Nephron (organoid): Measurements from ENCODE around the gene ADAMTS14.

ENCODE experiments used
- H3K27ac Mint-ChIP-seq, 3 experiments: 2 replicates each; pipeline ENCODE4 v1.8.0; 2020; ENCODE audit warnings: mixed read lengths in 3 of 3, mild to moderate bottlenecking in 2 of 3, moderate library complexity in 1 of 3
- H3K27me3 Mint-ChIP-seq: 2 replicates; pipeline ENCODE4 v1.8.0; 2021; ENCODE audit warnings: low read depth, mild to moderate bottlenecking, moderate library complexity, mixed read lengths
- H3K36me3 Mint-ChIP-seq: 2 replicates; pipeline ENCODE4 v1.8.0; 2020; ENCODE audit warnings: low read depth, mixed read lengths
- H3K4me1 Mint-ChIP-seq: 2 replicates; pipeline ENCODE4 v1.8.0; 2020; ENCODE audit warnings: mixed read lengths
- H3K4me3 Mint-ChIP-seq, 3 experiments: 2 replicates each; pipeline ENCODE4 v1.8.0; 2020; ENCODE audit warnings: mild to moderate bottlenecking in 3 of 3, mixed read lengths in 3 of 3, moderate library complexity in 2 of 3
- H3K9me3 Mint-ChIP-seq: 2 replicates; pipeline ENCODE4 v1.8.0; 2020; ENCODE audit warnings: mixed read lengths
- CTCF ChIP-seq, 3 experiments: fragments of 200-600 bp; sonication (generic); IDR thresholded peaks; one replicate each; pipeline ENCODE4 v1.5.0; 2021; ENCODE audit warnings: antibody characterized with exemption in 3 of 3; ENCODE audit not compliant: unreplicated experiment in 3 of 3

ADAMTS14 gene

GRCh38 chr10:70760271-70760787 lies 88.0 kb downstream of the ADAMTS14 start:
- TF ChIP-seq CTCF (IDR thresholded peaks at IDR 0.05; ENCODE audit: unreplicated experiment in 3 of 3), result no peak
- Mint-ChIP-seq H3K27ac (peak overlapping the region; percentile 89 to 93 (median 90)), H3K36me3 (no peaks in the 10 kb centered on the region), H3K4me3 (no peak overlapping the region), H3K4me1 (peaks cover 28% of the 10 kb centered on the region), H3K9me3 (peaks cover 4% of the 10 kb centered on the region), H3K27me3 (peaks cover 9% of the 10 kb centered on the region)

DNA sequence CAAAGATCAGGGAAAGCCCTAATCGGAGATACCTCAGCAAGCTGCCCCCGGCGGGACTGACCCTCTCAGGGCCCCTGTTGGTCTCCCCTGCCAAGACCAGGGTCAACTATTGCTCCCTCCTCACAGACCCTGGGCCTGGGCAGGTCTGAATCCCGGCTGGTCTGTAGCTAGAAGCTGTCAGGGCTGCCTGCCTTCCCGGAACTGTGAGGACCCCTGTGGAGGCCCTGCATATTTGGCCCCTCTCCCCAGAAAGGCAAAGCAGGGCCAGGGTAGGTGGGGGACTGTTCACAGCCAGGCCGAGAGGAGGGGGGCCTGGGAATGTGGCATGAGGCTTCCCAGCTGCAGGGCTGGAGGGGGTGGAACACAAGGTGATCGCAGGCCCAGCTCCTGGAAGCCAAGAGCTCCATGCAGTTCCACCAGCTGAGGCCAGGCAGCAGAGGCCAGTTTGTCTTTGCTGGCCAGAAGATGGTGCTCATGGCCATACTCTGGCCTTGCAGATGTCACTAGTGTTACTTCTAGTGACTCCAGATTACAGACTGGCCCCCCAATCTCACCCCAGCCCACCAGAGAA lies 88.8 kb downstream of the ADAMTS14 start:
- H3K9me3 Mint-ChIP-seq, result peaks cover 8% of the 10 kb centered on the region
- H3K4me1 Mint-ChIP-seq, result peaks cover 25% of the 10 kb centered on the region
- peak overlapping the region; percentile 89 to 93 (median 90) for H3K27ac Mint-ChIP-seq
- peaks cover 9% of the 10 kb centered on the region for H3K27me3 Mint-ChIP-seq
- no peaks in the 10 kb centered on the region for H3K36me3 Mint-ChIP-seq
- peak; percentile 21 to 45 (median 37) for TF ChIP-seq CTCF (IDR thresholded peaks at IDR 0.05; ENCODE audit: unreplicated experiment in 3 of 3)
- H3K4me3 Mint-ChIP-seq, result no peak overlapping the region

- peaks cover 12% of the 10 kb centered on the region for H3K9me3 Mint-ChIP-seq
- no peaks in the 10 kb centered on the region for H3K36me3 Mint-ChIP-seq
- no peak for TF ChIP-seq CTCF (IDR thresholded peaks at IDR 0.05; ENCODE audit: unreplicated experiment in 3 of 3)
- no peak overlapping the region for H3K4me3 Mint-ChIP-seq
- H3K4me1 Mint-ChIP-seq, result peaks cover 21% of the 10 kb centered on the region
- H3K27me3 Mint-ChIP-seq, result peaks cover 9% of the 10 kb centered on the region
- peak overlapping the region; percentile 89 to 93 (median 90) for H3K27ac Mint-ChIP-seq
Measured at GRCh38 chr10:70761727-70762350, 89.5 kb downstream of the ADAMTS14 start.

DNA sequence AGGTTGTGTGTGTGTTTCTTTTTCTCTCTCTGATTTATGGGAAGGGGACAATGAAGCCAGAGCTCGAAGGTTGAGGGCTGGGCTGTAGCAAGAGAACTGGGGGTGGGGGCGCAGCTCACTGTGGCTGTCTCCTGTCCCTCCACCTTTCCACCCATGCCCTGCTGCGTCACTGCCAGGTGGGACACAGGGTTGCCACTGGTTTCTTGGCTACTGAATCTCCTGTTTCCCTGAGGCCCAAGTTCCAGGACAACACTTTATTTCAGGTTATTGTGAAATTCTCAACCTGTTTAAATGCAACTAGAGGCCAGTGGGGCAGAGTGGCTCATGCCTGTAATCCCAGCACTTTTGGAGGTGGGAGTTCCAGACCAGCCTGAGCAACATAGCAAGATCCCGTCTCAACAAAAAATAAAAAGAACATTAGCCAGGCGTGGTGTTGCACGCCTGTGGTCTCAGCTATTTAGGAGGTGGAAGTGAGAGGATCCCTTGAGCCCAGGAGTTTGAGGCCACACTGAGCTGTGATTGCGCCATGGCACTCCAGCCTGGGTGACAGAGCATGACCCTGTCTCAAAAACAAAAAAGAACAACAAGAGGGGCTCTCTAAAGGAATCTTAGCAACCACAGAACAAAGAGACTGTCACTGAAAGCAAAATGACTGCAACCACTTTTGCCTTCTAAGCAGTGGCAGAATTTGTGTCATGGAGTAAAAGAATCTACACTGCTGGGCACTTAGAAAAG lies 90.3 kb downstream of the ADAMTS14 start:
- H3K9me3 Mint-ChIP-seq, result peaks cover 14% of the 10 kb centered on the region
- no peak overlapping the region for H3K4me3 Mint-ChIP-seq
- peaks cover 4% of the 10 kb centered on the region for H3K27me3 Mint-ChIP-seq
- peaks cover 21% of the 10 kb centered on the region for H3K4me1 Mint-ChIP-seq
- H3K36me3 Mint-ChIP-seq, result no peaks in the 10 kb centered on the region
- TF ChIP-seq CTCF (IDR thresholded peaks at IDR 0.05; ENCODE audit: unreplicated experiment in 3 of 3), result no peak
- H3K27ac Mint-ChIP-seq, result peak overlapping the region; percentile 45 to 63 (median 47)

DNA sequence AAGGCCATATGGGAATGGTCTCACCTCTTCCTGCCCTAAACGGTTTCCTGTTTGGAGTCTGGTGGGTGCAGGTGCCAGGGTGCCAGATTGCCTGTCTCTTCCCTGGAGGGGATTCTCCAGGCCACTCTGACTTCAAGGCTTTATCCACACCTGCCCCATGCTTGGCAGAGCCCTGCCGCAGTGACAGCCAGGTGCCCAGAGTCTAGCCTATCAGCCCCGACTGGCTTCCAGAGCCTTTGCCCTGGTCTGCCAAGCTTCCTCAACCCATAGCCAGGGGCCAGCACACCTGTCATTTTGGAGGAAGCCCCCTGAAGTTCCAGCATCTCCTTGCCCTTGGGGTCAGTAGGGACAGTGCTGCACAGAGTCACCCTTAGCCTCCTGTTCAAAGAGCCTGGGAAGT lies 91.3 kb downstream of the ADAMTS14 start:
- Mint-ChIP-seq H3K4me1 (peaks cover 21% of the 10 kb centered on the region), H3K4me3 (no peak overlapping the region), H3K27ac (peak overlapping the region in 1 of 3 experiments; percentile 56), H3K9me3 (peaks cover 14% of the 10 kb centered on the region), H3K36me3 (no peaks in the 10 kb centered on the region), H3K27me3 (peaks cover 4% of the 10 kb centered on the region)
- TF ChIP-seq CTCF (IDR thresholded peaks at IDR 0.05; ENCODE audit: unreplicated experiment in 3 of 3), result no peak
